ENCODE results near the gene GIT1.

- TF ChIP-seq, protein P1, sequence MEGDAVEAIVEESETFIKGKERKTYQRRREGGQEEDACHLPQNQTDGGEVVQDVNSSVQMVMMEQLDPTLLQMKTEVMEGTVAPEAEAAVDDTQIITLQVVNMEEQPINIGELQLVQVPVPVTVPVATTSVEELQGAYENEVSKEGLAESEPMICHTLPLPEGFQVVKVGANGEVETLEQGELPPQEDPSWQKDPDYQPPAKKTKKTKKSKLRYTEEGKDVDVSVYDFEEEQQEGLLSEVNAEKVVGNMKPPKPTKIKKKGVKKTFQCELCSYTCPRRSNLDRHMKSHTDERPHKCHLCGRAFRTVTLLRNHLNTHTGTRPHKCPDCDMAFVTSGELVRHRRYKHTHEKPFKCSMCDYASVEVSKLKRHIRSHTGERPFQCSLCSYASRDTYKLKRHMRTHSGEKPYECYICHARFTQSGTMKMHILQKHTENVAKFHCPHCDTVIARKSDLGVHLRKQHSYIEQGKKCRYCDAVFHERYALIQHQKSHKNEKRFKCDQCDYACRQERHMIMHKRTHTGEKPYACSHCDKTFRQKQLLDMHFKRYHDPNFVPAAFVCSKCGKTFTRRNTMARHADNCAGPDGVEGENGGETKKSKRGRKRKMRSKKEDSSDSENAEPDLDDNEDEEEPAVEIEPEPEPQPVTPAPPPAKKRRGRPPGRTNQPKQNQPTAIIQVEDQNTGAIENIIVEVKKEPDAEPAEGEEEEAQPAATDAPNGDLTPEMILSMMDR (IDR thresholded peaks at IDR 0.05): no peak
- no peak for TF ChIP-seq POLR2A (IDR thresholded peaks at IDR 0.05)
Observed at GRCh38 chr17:29557739-29558116, 31.7 kb downstream of the GIT1 start.

Measured in adrenal gland (tissue), 5 donors.